H1 (cell line): ENCODE results near the gene ZNF652. TPM values are rescaled to one million over a fixed set of nuclear protein-coding genes. Genes with fewer than 3 reads are reported as not detected.

Source experiments
- CTCF ChIA-PET: fragments of 300-600 bp; sonication (Branson Sonifier 250); formaldehyde crosslinking; loops from one replicate; lab custom pipeline; 2021; ENCODE audit not compliant: partially characterized antibody; lab: Charles Lee
- POLR2A ChIA-PET: fragments of 300-600 bp; sonication (Branson Sonifier 250); formaldehyde crosslinking; loops from one replicate; lab custom pipeline; 2021; ENCODE audit warnings: inconsistent platforms; ENCODE audit not compliant: partially characterized antibody; lab: Charles Lee
- DNase-seq, 2 experiments: peaks; one replicate each; pipeline versions ENCODE4 v3.0.0 to v3.0.0-alpha.2; 2010 to 2022; ENCODE audit warnings: low spot score in 2 of 2, low read depth in 1 of 2, mixed read lengths in 1 of 2
- FAIRE-seq: peaks from 2 replicates; lab custom pipeline; 2011; peaks lifted over from hg19 to GRCh38; lab: Jason Lieb, UNC
- H2AFZ ChIP-seq: 2 replicates; pipeline ENCODE4 v1.8.1; 2012; ENCODE audit warnings: low read length, inconsistent platforms
- H2AK5ac ChIP-seq: 2 replicates; pipeline ENCODE4 v1.6.1; 2013; ENCODE audit warnings: low read depth, low read length
- H2BK120ac ChIP-seq: replicated peaks from 2 replicates; pipeline ENCODE3; 2013; ENCODE audit warnings: low read depth, low read length, inconsistent platforms
- H2BK12ac ChIP-seq: 2 replicates; pipeline ENCODE4 v1.6.1; 2013; ENCODE audit warnings: low read depth, low read length
- H2BK15ac ChIP-seq: 2 replicates; pipeline ENCODE4 v1.6.1; 2013; ENCODE audit warnings: low read length
- H2BK20ac ChIP-seq: 2 replicates; pipeline ENCODE4 v1.6.1; 2013; ENCODE audit warnings: low read length
- H2BK5ac ChIP-seq: 2 replicates; pipeline ENCODE4 v1.6.1; 2013; ENCODE audit warnings: low read depth, low read length
- H3K14ac ChIP-seq: 2 replicates; pipeline ENCODE4 v1.6.1; 2013; ENCODE audit warnings: inconsistent platforms; ENCODE audit not compliant: insufficient read length
- H3K18ac ChIP-seq: 2 replicates; pipeline ENCODE4 v1.6.1; 2013; ENCODE audit warnings: low read length; ENCODE audit errors: extremely low read depth
- H3K23ac ChIP-seq: 2 replicates; pipeline ENCODE4 v1.6.1; 2013; ENCODE audit warnings: inconsistent platforms; ENCODE audit not compliant: insufficient read length
- H3K23me2 ChIP-seq: 2 replicates; pipeline ENCODE4 v1.6.1; 2013; ENCODE audit warnings: low read depth, low read length
- H3K27ac ChIP-seq: 2 replicates; pipeline ENCODE4 v1.6.1; 2011; ENCODE audit warnings: low read depth, low read length, inconsistent platforms
- H3K27me3 ChIP-seq, 4 experiments: replicated peaks in 1 of 4; 1 replicate in 1 of 4; 2 replicates in 3 of 4; pipeline versions ENCODE4 v1.6.1 to v1.8.1; 2011 to 2013; ENCODE audit warnings: low read length in 3 of 4, mild to moderate bottlenecking in 3 of 4, inconsistent platforms in 2 of 4, mixed read lengths in 2 of 4, moderate library complexity in 1 of 4; ENCODE audit not compliant: control insufficient read depth in 3 of 4, insufficient read depth in 3 of 4; ENCODE audit errors: extremely low read depth in 1 of 4
- H3K36me3 ChIP-seq, 4 experiments: 2 replicates each; pipeline versions ENCODE4 v1.6.1 to v1.8.1; 2011 to 2013; ENCODE audit warnings: mild to moderate bottlenecking in 4 of 4, low read length in 3 of 4, moderate library complexity in 2 of 4, control low read depth in 1 of 4, inconsistent platforms in 1 of 4; ENCODE audit not compliant: insufficient read depth in 4 of 4, control insufficient read depth in 2 of 4
- H3K4ac ChIP-seq: replicated peaks from 2 replicates; pipeline ENCODE3; 2013; ENCODE audit warnings: low read length, low read depth, mixed read lengths, inconsistent platforms; ENCODE audit not compliant: insufficient read length
- H3K4me1 ChIP-seq, 4 experiments: replicated peaks in 1 of 4; 1 replicate in 1 of 4; 2 replicates in 3 of 4; pipeline versions ENCODE4 v1.6.1 to v1.8.1; 2011 to 2013; ENCODE audit warnings: low read length in 3 of 4, inconsistent platforms in 2 of 4, mixed read lengths in 1 of 4; ENCODE audit not compliant: insufficient read depth in 4 of 4, control insufficient read depth in 3 of 4
- H3K4me2 ChIP-seq, 2 experiments: 2 replicates each; pipeline versions ENCODE4 v1.6.1 to v1.8.1; 2011 to 2013; ENCODE audit warnings: low read depth in 2 of 2, low read length in 2 of 2, control low read depth in 1 of 2, inconsistent platforms in 1 of 2, mild to moderate bottlenecking in 1 of 2; ENCODE audit not compliant: insufficient read depth in 1 of 2
- H3K4me3 ChIP-seq, 4 experiments: fragments of 200-600, 300-600 bp in 1 of 4; sonication (generic), shearing (Covaris generic), sonication (Bioruptor Twin) in 1 of 4; 2 replicates each; pipeline versions ENCODE4 v1.5.1 to v1.8.1; 2011 to 2016; ENCODE audit warnings: low read length in 4 of 4, low read depth in 3 of 4, control low read depth in 2 of 4, inconsistent platforms in 2 of 4, mild to moderate bottlenecking in 2 of 4, mixed read lengths in 1 of 4, moderate library complexity in 1 of 4; ENCODE audit not compliant: insufficient read depth in 2 of 4; ENCODE audit errors: extremely low read depth in 1 of 4
- H3K56ac ChIP-seq: replicated peaks from 2 replicates; pipeline ENCODE3; 2013; ENCODE audit warnings: low read depth, mild to moderate bottlenecking, mixed read lengths, low read length, inconsistent platforms; ENCODE audit not compliant: insufficient read length
- H3K79me1 ChIP-seq: 2 replicates; pipeline ENCODE4 v1.6.1; 2013; ENCODE audit warnings: low read depth, low read length, control low read depth
- H3K79me2 ChIP-seq, 2 experiments: 2 replicates each; pipeline versions ENCODE4 v1.6.1 to v1.8.1; 2012 to 2013; ENCODE audit warnings: low read length in 2 of 2, mild to moderate bottlenecking in 2 of 2, inconsistent platforms in 1 of 2; ENCODE audit not compliant: insufficient read depth in 2 of 2, control insufficient read depth in 1 of 2
- H3K9ac ChIP-seq, 4 experiments: replicated peaks in 1 of 4; 1 replicate in 1 of 4; 2 replicates in 3 of 4; pipeline versions ENCODE4 v1.6.1 to v1.8.1; 2011 to 2013; ENCODE audit warnings: low read depth in 3 of 4, low read length in 3 of 4, control low read depth in 2 of 4, mild to moderate bottlenecking in 2 of 4, moderate library complexity in 2 of 4, inconsistent platforms in 1 of 4; ENCODE audit errors: extremely low read depth in 1 of 4
- H3K9me3 ChIP-seq, 2 experiments: 2 replicates each; pipeline versions ENCODE4 v1.6.1 to v1.8.1; 2012 to 2013; ENCODE audit warnings: mild to moderate bottlenecking in 2 of 2, moderate library complexity in 2 of 2, control low read depth in 1 of 2, inconsistent platforms in 1 of 2, low read depth in 1 of 2, low read length in 1 of 2, mixed read lengths in 1 of 2; ENCODE audit not compliant: insufficient read depth in 2 of 2
- H4K20me1 ChIP-seq, 2 experiments: replicated peaks in 1 of 2; 2 replicates each; pipeline versions ENCODE3 to v1.8.1; 2011 to 2013; ENCODE audit warnings: inconsistent platforms in 2 of 2, low read length in 2 of 2, mild to moderate bottlenecking in 1 of 2; ENCODE audit not compliant: insufficient read depth in 2 of 2, control insufficient read depth in 1 of 2
- H4K5ac ChIP-seq: 2 replicates; pipeline ENCODE4 v1.6.1; 2013; ENCODE audit warnings: low read length, low read depth, mixed read lengths, inconsistent platforms; ENCODE audit not compliant: insufficient read length
- H4K8ac ChIP-seq: 2 replicates; pipeline ENCODE4 v1.8.0; 2013; ENCODE audit warnings: mild to moderate bottlenecking, moderate library complexity, low read length, inconsistent platforms; ENCODE audit not compliant: insufficient read depth; ENCODE audit errors: extremely low read depth
- H4K91ac ChIP-seq: replicated peaks from 2 replicates; pipeline ENCODE3; 2013; ENCODE audit warnings: low read length, mixed read lengths, inconsistent platforms; ENCODE audit not compliant: insufficient read length
- BACH1 ChIP-seq: IDR thresholded peaks from 2 replicates; pipeline ENCODE4 v1.6.1; 2012; ENCODE audit warnings: low read length, improper control_type of control experiment
- CEBPB ChIP-seq: IDR thresholded peaks from 2 replicates; pipeline ENCODE4 v1.6.1; 2012; ENCODE audit warnings: low read depth, low read length
- CREB1 ChIP-seq: IDR thresholded peaks from 2 replicates; pipeline ENCODE4 v1.6.1; 2012; ENCODE audit warnings: inconsistent platforms
- KDM1A ChIP-seq: fragments of 200-600, 300-600 bp; sonication (generic); IDR thresholded peaks from 2 replicates; pipeline ENCODE4 v1.7.1; 2016; ENCODE audit warnings: mild to moderate bottlenecking, low read length, borderline replicate concordance
- KDM4A ChIP-seq: IDR thresholded peaks from one replicate; pipeline ENCODE4 v1.7.1; 2012; ENCODE audit warnings: low read depth, mild to moderate bottlenecking, moderate library complexity, low read length, inconsistent platforms; ENCODE audit not compliant: severe bottlenecking
- POU5F1 ChIP-seq: IDR thresholded peaks from 2 replicates; pipeline ENCODE4 v1.6.1; 2011; ENCODE audit warnings: low read depth, mild to moderate bottlenecking, low read length, moderate library complexity
- RFX5 ChIP-seq: IDR thresholded peaks from 2 replicates; pipeline ENCODE4 v1.6.1; 2011; ENCODE audit warnings: low read depth, low read length, improper control_type of control experiment, borderline replicate concordance
- RNF2 ChIP-seq: fragments of 200-900, 300-1000 bp; sonication (generic); IDR thresholded peaks from 2 replicates; pipeline ENCODE4 v1.7.1; 2016; ENCODE audit warnings: borderline replicate concordance, low read depth, mild to moderate bottlenecking, antibody characterized with exemption, low read length; ENCODE audit not compliant: poor library complexity, severe bottlenecking; ENCODE audit errors: missing control alignments
- SIRT6 ChIP-seq: IDR thresholded peaks from one replicate; pipeline ENCODE4 v1.7.1; 2012; ENCODE audit warnings: low read length, inconsistent platforms
- SRF ChIP-seq: IDR thresholded peaks from 2 replicates; pipeline ENCODE4 v1.6.1; 2011; ENCODE audit warnings: mild to moderate bottlenecking, low read depth, low read length, moderate library complexity
- TAF1 ChIP-seq: IDR thresholded peaks from 2 replicates; pipeline ENCODE4 v1.6.1; 2011; ENCODE audit warnings: mild to moderate bottlenecking, low read depth, low read length
- TAF7 ChIP-seq: optimal IDR thresholded peaks from 2 replicates; pipeline ENCODE3; 2011; ENCODE audit warnings: low read depth, mild to moderate bottlenecking, inconsistent platforms, low read length, moderate library complexity, borderline replicate concordance
- WGBS, 2 experiments: shearing (Covaris generic) in 1 of 2; methylation state at CpG; one replicate each; pipeline versions ENCODE4 v1.1.6 to v1.1.7; 2013 to 2015; ENCODE audit warnings: low lambda C conversion rate in 2 of 2, mixed read lengths in 2 of 2, inconsistent platforms in 1 of 2, low coverage in 1 of 2, missing lambda C conversion rate in 1 of 2; ENCODE audit not compliant: insufficient replicate concordance in 2 of 2, insufficient coverage in 1 of 2, insufficient read length in 1 of 2; ENCODE audit errors: extremely low coverage in 1 of 2, missing lambda C conversion rate in 1 of 2; 5-methylcytosine and 5-hydroxymethylcytosine counted together
- polyA plus RNA-seq, 7 experiments: library from polyadenylated mRNA; depleted of rRNA in 3 of 7; stranded (reverse) in 5 of 7; unstranded in 2 of 7; fragments of >200 nt in 5 of 7; fragments of 200-250 nt in 2 of 7; gene quantifications; 1 replicate in 5 of 7; 2 replicates in 1 of 7; 4 replicates in 1 of 7; pipeline versions ENCODE4 v1.2.1 to v1.2.3, GENCODE V29; 2011 to 2013; ENCODE audit warnings: missing spikeins in 2 of 7, mixed read lengths in 2 of 7
- total RNA-seq: library from RNA; stranded (reverse); fragmentation: NEBNext Ultra II Directional; extraction: Animal tissue kit (Norgen Biotek cat#: 25700); gene quantifications from 2 replicates; pipeline ENCODE4 v1.2.1, GENCODE V29; 2021
- TF ChIP-seq, protein P1 (sequence below): IDR thresholded peaks from 2 replicates; pipeline ENCODE4 v1.6.1; 2012; ENCODE audit warnings: inconsistent platforms

The ZNF652 gene
- total and polyA plus RNA-seq, 2 of the 8 experiments (the other 6 are each of a cell fraction or from before 2014, with no cell fraction given): 13.5 to 39.6 TPM

DNA sequence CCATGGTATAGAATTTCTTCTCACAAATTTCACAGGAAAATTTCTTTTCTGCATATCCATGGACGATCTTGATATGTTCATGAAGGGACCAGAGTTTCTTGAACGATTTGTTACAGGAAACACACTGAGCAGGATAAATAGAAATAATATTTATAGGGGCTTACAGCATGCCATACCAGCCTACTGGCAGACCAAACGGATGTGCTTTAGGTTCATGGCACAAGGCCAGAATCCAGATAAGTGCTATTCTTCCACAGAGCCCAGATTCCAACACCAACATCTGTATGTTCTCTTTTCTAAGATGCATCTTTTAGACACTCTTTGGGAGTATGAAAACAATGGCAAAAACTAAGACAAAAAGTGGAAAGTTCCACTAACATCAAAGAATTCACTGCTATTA, 49.3 kb downstream of the ZNF652 start:
- no peaks in the 10 kb centered on the region for H3K79me2 ChIP-seq
- no peaks in the 10 kb centered on the region for H3K27me3 ChIP-seq
- no peak for DNase-seq
- H2AK5ac ChIP-seq: no peak overlapping the region
- no peak overlapping the region for H3K14ac ChIP-seq
- no peak overlapping the region for H2BK20ac ChIP-seq
- no peaks in the 10 kb centered on the region for H3K23me2 ChIP-seq
- H4K5ac ChIP-seq: no peak overlapping the region
- no peaks in the 10 kb centered on the region for H4K20me1 ChIP-seq
- H3K4me1 ChIP-seq: no peaks in the 10 kb centered on the region
- no peak overlapping the region for H3K23ac ChIP-seq
- no peak overlapping the region for H3K4me3 ChIP-seq
- no peak overlapping the region for H2BK15ac ChIP-seq
- no peak overlapping the region for H4K91ac ChIP-seq
- H2BK120ac ChIP-seq: no peak overlapping the region
- H3K79me1 ChIP-seq: no peaks in the 10 kb centered on the region; the same call in 1 of the 2 replicates
- H2BK5ac ChIP-seq: no peak overlapping the region
- POLR2A ChIA-PET: no interaction called here
- CTCF ChIA-PET: interaction anchor here (0.6 kb wide), 2 partner anchors 14 to 113 kb away, joined by 3 to 4 read pairs; no protein-coding TSS in a partner anchor
- H3K36me3 ChIP-seq: peaks cover 0 to 7% (median 0%) of the 10 kb centered on the region in 4 experiments; a peak in 1 of 8 replicates
- H3K56ac ChIP-seq: no peak overlapping the region
- H2AFZ ChIP-seq: no peak overlapping the region
- H3K4ac ChIP-seq: no peak overlapping the region
- no peak overlapping the region for H3K9ac ChIP-seq
- no peaks in the 10 kb centered on the region for H3K9me3 ChIP-seq
- WGBS, 2 experiments: 93% methylated on average over 3 of the region's 3 CpGs; no CpG with 5 or more reads in 1 of the 2 experiments
- no peak overlapping the region for H3K27ac ChIP-seq
- FAIRE-seq: no peak
- no peak overlapping the region for H2BK12ac ChIP-seq
- no peak overlapping the region for H4K8ac ChIP-seq
- no peak overlapping the region for H3K4me2 ChIP-seq
- H3K18ac ChIP-seq: no peak overlapping the region
- no peak for TF ChIP-seq TAF7
- no peak for TF ChIP-seq RFX5
- TF ChIP-seq SIRT6: no peak
- TF ChIP-seq TAF1: no peak
- no peak for TF ChIP-seq CREB1
- TF ChIP-seq KDM1A: no peak
- no peak for TF ChIP-seq KDM4A
- TF ChIP-seq SRF: no peak
- TF ChIP-seq POU5F1: no peak
- TF ChIP-seq CEBPB: no peak
- TF ChIP-seq BACH1: no peak
- TF ChIP-seq RNF2: no peak
- TF ChIP-seq, protein P1, sequence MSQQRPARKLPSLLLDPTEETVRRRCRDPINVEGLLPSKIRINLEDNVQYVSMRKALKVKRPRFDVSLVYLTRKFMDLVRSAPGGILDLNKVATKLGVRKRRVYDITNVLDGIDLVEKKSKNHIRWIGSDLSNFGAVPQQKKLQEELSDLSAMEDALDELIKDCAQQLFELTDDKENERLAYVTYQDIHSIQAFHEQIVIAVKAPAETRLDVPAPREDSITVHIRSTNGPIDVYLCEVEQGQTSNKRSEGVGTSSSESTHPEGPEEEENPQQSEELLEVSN: no peak
